Activated naive CD8-positive, alpha-beta T cell (primary cell): ENCODE measurements around the gene SHANK3.

ENCODE experiments used
- H3K27ac Mint-ChIP-seq: one replicate; pipeline ENCODE4 v1.8.0; 2021; ENCODE audit warnings: mixed read lengths
- H3K27me3 Mint-ChIP-seq: one replicate; pipeline ENCODE4 v1.8.0; 2021; ENCODE audit warnings: mixed read lengths
- H3K36me3 Mint-ChIP-seq: one replicate; pipeline ENCODE4 v1.8.0; 2021; ENCODE audit warnings: mixed read lengths
- H3K4me1 Mint-ChIP-seq: one replicate; pipeline ENCODE4 v1.8.0; 2021; ENCODE audit warnings: low read depth, mixed read lengths
- H3K4me3 Mint-ChIP-seq: one replicate; pipeline ENCODE4 v1.8.0; 2021; ENCODE audit warnings: mild to moderate bottlenecking, mixed read lengths
- H3K9me3 Mint-ChIP-seq: one replicate; pipeline ENCODE4 v1.8.0; 2021; ENCODE audit warnings: low read depth, mixed read lengths

The SHANK3 gene

DNA sequence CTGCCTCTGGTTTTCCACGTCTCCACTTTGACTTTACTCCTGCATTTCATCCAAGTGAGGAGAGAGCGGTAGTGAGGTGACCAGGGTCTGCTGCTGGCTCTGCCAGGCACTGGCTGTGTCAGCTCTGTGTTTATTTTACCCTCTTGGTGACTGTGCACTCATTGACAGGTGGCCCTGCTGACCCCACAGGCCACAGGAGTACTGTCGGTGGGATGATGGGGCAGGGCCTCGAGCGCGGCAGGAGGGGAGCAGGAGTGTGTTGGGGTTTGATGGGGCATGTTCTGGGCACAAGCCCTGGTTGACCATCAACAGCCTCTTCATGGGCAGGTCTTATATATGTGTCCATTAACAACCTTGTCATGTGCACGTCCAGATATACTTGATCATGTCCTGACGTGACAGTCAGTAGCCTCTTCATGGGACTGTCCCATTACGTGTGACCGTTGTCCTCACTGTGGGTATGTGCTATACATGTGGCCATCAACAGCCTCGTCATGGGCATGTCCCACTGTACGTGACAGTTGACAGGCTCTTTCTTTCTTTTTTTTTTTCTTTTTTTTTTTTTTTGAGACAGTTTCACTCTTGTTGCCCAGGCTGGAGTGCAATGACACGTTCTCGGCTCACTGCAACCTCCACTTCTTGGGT lies 34.0 kb downstream of the SHANK3 start:
- Mint-ChIP-seq H3K27me3 (no peaks in the 10 kb centered on the region), H3K4me1 (peaks cover 12% of the 10 kb centered on the region), H3K9me3 (no peaks in the 10 kb centered on the region), H3K27ac (no peak overlapping the region), H3K36me3 (no peaks in the 10 kb centered on the region), H3K4me3 (no peak overlapping the region)

DNA sequence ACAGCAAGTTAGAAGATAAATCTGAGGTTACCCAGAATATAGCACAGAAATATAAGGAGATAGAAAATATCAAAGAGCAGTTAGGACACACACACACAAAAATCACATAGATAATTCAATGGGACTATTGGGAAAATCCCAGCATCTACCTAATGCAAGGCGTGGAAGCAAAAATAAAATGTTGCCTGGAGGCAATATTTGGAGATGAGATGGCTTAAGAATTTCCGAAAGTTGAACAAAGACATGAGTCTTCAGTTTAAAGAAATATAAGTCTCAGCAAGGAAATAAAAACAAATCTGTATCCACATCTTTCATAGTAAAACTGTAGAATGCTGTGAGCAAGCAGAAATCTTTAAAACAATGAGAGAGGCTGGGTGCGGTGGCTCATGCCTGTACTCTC lies 35.9 kb downstream of the SHANK3 start:
- Mint-ChIP-seq H3K4me1 (no peaks in the 10 kb centered on the region), H3K9me3 (no peaks in the 10 kb centered on the region), H3K4me3 (no peak overlapping the region), H3K27me3 (no peaks in the 10 kb centered on the region), H3K27ac (no peak overlapping the region), H3K36me3 (no peaks in the 10 kb centered on the region)

DNA sequence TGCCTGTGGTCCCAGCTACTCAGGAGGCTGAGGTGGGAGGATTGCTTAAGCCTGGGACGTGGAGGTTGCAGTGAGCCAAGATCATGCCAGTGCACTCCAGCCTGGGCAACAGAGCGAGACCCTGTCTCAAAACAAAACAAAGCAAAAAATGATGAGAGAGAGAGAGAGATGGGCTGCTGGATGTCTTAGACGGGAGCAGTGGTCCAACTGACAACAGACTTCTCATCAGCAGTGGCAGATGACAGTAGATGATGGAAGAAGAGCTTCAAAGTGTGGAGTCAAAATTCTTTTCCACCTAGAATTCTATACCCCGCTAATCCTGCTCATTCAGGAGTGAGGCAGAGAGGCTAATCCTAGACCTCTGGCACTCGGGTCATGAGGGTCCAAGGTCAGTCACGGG lies 36.4 kb downstream of the SHANK3 start:
- H3K4me3 Mint-ChIP-seq: no peak overlapping the region
- H3K4me1 Mint-ChIP-seq: no peaks in the 10 kb centered on the region
- no peaks in the 10 kb centered on the region for H3K36me3 Mint-ChIP-seq
- no peaks in the 10 kb centered on the region for H3K27me3 Mint-ChIP-seq
- H3K9me3 Mint-ChIP-seq: no peaks in the 10 kb centered on the region
- no peak overlapping the region for H3K27ac Mint-ChIP-seq

DNA sequence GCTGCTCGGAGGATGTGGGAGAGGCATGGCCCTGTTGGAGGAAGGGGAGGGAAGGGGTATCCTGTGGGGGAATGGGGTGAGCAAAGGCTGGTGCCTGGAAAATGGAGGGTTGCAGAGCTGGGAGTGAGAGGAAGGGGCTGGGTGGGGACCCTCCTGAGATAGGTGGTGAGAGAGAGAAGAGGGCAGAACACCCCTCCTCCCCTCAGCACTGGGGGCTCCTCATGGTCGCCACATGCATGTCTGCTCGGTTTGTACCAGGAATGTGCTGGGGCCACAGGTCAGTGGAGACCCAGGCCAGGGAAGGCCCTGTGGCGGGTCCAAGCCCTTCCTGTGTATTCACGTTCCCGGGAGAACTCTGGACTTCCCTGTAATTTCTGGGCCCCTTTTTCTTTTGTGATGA lies 37.6 kb downstream of the SHANK3 start:
- no peaks in the 10 kb centered on the region for H3K9me3 Mint-ChIP-seq
- H3K27ac Mint-ChIP-seq: no peak overlapping the region
- no peaks in the 10 kb centered on the region for H3K36me3 Mint-ChIP-seq
- H3K4me1 Mint-ChIP-seq: no peaks in the 10 kb centered on the region
- H3K27me3 Mint-ChIP-seq: no peaks in the 10 kb centered on the region
- no peak overlapping the region for H3K4me3 Mint-ChIP-seq

DNA sequence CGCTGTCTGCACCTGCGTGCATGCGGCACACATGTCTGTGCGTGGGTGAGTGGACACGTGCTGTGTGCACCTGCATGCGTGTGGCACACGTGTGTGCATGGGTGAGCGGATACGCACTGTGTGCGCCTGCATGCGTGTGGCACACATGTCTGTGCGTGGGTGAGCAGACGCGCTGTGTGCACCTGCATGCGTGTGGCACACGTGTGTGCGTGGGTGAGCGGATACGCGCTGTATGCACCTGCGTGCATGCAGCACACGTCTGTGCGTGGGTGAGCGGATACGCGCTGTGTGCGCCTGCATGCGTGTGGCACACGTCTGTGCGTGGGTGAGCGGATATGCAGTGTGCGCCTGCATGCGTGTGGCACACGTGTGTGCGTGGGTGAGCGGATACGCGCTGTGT lies 38.3 kb downstream of the SHANK3 start:
- Mint-ChIP-seq H3K4me3 (no peak overlapping the region), H3K27ac (no peak overlapping the region), H3K27me3 (no peaks in the 10 kb centered on the region), H3K4me1 (no peaks in the 10 kb centered on the region), H3K9me3 (no peaks in the 10 kb centered on the region), H3K36me3 (no peaks in the 10 kb centered on the region)

DNA sequence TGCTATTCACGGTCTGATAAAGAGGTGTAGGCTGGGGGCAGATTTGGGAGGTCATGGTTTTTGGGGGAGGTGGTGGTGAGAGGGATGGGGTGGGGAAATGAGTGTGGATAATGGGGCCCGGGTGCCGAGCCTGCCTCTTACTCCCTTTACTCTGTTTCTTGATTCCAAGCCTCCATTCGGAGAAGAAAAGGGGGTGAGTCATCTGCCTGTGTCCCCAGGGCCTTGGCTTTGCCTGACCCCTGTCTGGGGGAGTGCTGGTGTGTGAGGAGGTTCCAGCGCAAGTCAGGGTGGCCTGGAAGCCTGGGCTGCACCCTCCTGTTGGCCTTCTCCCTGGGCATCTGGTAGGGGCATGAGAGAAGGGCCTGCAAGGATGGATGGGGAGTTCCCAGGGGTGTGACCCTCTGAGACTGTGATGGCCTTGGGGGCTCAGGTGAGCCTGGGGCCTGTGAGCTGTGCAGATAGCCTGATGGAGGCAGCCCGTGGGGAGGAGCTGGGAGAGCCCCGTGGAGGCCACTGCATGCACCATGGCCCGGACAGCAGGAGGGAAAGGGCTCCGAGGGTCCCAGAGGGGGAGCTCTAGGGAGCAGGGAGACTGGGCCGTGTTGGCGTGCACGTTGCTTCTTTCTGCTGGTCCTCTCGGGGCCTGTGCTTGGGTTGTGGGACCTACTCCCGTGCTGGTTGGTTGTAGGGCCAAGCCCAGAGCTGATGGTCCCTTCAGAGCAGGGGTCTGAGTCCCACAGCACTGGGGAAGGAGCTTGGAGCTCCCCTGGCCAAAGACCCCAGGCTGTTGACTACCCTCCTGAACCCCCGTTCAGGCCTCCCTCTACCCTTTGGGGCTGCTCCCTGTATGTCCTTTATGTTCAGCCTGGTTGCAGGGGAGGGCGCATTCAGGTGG lies 39.1 kb downstream of the SHANK3 start:
- no peaks in the 10 kb centered on the region for H3K36me3 Mint-ChIP-seq
- no peaks in the 10 kb centered on the region for H3K9me3 Mint-ChIP-seq
- no peak overlapping the region for H3K4me3 Mint-ChIP-seq
- H3K27me3 Mint-ChIP-seq: no peaks in the 10 kb centered on the region
- no peaks in the 10 kb centered on the region for H3K4me1 Mint-ChIP-seq
- H3K27ac Mint-ChIP-seq: no peak overlapping the region

DNA sequence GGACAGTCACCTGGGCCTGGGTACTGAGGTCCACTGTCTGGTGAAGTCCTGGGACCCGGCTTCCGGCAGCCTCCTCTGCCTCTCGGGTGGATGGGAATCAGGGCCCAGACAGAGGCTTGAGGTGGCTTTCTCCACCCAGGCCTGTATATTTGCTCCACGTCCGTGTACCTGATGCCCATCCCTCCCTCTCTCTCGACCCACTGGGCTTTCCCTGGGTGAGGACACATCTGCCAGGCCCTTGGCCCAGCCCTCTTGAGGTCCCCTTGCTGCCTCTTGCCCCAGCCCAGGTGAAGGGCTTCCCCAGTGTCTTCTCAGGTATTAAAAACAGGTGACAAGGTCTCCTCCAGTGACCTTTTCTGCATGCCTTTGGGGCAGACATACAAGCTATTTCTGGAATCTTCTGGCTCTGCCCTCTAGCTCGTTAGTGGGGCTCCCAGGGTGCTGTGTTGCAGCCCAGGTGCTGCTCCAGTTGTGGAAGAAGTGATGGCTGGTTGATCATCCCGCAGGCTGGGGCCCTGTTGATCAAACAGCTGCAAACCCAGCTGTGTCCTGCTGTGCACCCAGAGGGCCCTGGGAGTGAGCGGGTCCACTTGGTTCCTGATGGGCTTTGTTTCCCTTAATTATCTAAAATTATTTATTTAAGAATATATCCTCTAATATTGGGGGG lies 39.9 kb downstream of the SHANK3 start:
- H3K4me3 Mint-ChIP-seq: no peak overlapping the region
- H3K9me3 Mint-ChIP-seq: no peaks in the 10 kb centered on the region
- H3K27me3 Mint-ChIP-seq: no peaks in the 10 kb centered on the region
- no peaks in the 10 kb centered on the region for H3K4me1 Mint-ChIP-seq
- no peak overlapping the region for H3K27ac Mint-ChIP-seq
- no peaks in the 10 kb centered on the region for H3K36me3 Mint-ChIP-seq

DNA sequence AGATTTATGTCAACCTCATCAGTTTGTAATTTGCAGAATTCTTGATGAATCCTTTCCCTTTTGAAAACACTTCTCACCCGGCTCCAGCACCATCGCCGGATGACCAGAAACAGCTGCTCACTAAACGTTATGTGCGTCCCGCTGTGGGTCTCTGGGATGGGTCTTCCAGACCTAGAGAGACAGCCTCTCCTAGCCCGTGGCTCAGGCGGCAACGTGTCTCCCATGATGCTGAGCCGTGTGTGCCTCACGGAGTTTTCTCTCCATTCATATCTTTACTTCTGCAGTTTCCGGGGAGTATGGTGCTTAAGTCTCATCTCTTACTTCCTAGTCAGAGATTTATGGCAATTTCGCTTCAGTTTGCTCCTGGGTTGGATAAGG lies 40.4 kb downstream of the SHANK3 start:
- Mint-ChIP-seq H3K27me3 (no peaks in the 10 kb centered on the region), H3K36me3 (no peaks in the 10 kb centered on the region), H3K4me3 (no peak overlapping the region), H3K4me1 (no peaks in the 10 kb centered on the region), H3K27ac (no peak overlapping the region), H3K9me3 (no peaks in the 10 kb centered on the region)

DNA sequence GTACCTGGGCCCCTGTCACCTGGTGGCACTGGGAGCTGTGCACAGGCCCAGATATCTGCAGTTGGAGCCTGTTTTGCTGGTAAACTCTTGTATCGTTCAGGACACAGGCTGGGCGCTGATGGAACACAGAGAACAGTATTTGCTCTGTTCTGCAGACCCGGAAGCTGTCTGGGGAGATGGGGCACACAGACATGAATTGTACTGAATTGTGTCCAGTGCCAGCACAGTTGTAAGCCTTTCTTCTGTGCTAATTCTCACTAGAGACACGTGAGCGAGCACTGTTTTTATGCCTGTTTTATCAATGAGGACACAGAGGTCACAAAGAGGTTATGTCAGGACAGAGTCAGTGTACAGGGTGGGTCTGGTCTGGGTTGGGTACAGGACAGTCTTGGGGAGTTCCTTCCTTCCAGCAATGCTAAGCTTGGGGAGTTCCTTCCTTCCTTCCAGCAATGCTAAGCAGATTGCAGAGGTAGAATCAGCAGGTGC lies 41.0 kb downstream of the SHANK3 start:
- H3K27me3 Mint-ChIP-seq: no peaks in the 10 kb centered on the region
- no peaks in the 10 kb centered on the region for H3K36me3 Mint-ChIP-seq
- H3K4me3 Mint-ChIP-seq: no peak overlapping the region
- H3K9me3 Mint-ChIP-seq: no peaks in the 10 kb centered on the region
- H3K4me1 Mint-ChIP-seq: no peaks in the 10 kb centered on the region
- H3K27ac Mint-ChIP-seq: no peak overlapping the region

DNA sequence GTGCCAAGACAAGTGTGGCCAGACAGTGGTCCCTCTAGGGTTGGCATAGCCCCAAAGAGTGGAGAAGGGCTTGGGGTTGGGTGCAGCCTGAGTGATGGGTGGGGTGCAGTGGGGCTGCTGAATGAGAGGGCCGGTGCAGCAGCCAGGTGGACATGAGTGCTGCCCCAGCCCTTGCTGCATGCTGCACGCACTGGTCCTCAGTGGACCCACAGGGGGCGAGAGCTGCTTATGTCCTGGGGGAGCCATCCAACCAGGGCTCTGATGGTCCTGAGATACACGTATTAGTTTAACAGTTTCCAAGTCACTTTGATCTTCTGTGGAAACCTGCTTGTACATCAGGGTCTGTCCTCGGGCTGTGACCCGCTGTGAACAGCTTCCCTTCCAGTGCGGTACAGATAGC lies 41.5 kb downstream of the SHANK3 start:
- H3K9me3 Mint-ChIP-seq: no peaks in the 10 kb centered on the region
- no peak overlapping the region for H3K27ac Mint-ChIP-seq
- H3K27me3 Mint-ChIP-seq: no peaks in the 10 kb centered on the region
- H3K36me3 Mint-ChIP-seq: no peaks in the 10 kb centered on the region
- H3K4me1 Mint-ChIP-seq: no peaks in the 10 kb centered on the region
- H3K4me3 Mint-ChIP-seq: no peak overlapping the region

DNA sequence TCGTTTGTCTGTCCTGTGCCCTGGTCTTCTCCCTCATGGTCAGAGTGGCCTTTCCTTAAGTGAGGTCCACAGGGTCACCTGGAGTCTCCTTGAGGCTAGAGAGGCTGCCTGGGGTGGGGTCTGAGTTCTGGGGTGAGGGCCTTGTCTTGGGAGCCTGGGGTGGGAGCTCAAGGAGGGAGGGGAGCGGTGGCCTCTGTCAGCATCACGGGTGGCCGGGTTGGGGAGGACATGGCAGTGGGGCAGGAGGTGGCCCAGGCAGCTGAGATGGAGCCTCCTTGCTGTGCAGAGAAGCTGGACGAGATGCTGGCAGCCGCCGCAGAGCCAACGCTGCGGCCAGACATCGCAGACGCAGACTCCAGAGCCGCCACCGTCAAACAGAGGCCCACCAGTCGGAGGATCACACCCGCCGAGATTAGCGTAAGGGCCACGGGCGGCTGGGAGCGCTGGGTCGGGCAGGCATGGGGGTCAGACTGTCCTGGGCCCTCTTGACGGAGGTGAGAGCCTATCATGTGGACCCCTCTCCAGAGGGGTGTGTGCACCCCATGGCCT lies 42.1 kb downstream of the SHANK3 start:
- Mint-ChIP-seq H3K27ac (no peak overlapping the region), H3K27me3 (no peaks in the 10 kb centered on the region), H3K4me1 (no peaks in the 10 kb centered on the region), H3K9me3 (no peaks in the 10 kb centered on the region), H3K4me3 (no peak overlapping the region), H3K36me3 (no peaks in the 10 kb centered on the region)

DNA sequence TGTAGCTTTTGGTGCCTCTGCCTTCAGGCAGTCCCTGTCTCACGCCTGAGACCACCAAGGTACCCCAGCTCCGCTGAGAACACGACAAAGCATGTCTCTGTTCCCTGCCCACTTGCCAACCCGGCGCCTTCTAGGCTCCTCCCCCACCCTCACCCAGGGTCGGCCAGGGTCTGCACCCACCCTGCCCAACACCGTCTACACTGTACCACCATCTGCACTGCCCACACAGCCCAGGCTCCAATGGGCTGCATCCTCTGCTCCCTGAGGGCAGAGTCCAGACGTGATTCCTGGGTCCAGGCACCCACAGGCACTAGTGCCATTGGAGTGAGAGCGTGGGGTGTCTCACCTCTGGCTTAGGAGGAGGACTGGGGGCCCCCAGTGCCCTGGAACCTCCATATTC lies 42.6 kb downstream of the SHANK3 start:
- no peak overlapping the region for H3K27ac Mint-ChIP-seq
- no peak overlapping the region for H3K4me3 Mint-ChIP-seq
- no peaks in the 10 kb centered on the region for H3K4me1 Mint-ChIP-seq
- H3K27me3 Mint-ChIP-seq: no peaks in the 10 kb centered on the region
- H3K36me3 Mint-ChIP-seq: no peaks in the 10 kb centered on the region
- no peaks in the 10 kb centered on the region for H3K9me3 Mint-ChIP-seq

DNA sequence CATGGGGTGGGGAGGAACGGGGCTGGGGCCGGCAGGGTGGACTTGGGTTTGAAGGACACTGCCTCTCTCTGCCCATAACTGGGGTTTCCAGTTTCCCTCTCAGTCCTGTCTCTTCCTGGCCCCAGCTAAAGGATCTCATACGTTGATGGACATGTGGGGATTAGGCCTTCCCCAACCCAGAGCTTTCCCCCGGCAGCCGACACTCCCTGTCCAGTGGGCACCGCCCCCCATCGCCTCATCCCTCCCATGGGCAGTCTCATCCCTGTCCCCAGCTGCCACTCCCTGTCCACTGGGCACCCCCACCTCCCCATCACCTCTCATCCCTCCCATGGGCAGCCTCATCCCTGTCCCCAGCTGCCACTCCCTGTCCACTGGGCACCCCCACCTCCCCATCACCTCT lies 43.2 kb downstream of the SHANK3 start:
- no peak overlapping the region for H3K27ac Mint-ChIP-seq
- H3K27me3 Mint-ChIP-seq: no peaks in the 10 kb centered on the region
- H3K36me3 Mint-ChIP-seq: no peaks in the 10 kb centered on the region
- no peak overlapping the region for H3K4me3 Mint-ChIP-seq
- no peaks in the 10 kb centered on the region for H3K9me3 Mint-ChIP-seq
- H3K4me1 Mint-ChIP-seq: no peaks in the 10 kb centered on the region

DNA sequence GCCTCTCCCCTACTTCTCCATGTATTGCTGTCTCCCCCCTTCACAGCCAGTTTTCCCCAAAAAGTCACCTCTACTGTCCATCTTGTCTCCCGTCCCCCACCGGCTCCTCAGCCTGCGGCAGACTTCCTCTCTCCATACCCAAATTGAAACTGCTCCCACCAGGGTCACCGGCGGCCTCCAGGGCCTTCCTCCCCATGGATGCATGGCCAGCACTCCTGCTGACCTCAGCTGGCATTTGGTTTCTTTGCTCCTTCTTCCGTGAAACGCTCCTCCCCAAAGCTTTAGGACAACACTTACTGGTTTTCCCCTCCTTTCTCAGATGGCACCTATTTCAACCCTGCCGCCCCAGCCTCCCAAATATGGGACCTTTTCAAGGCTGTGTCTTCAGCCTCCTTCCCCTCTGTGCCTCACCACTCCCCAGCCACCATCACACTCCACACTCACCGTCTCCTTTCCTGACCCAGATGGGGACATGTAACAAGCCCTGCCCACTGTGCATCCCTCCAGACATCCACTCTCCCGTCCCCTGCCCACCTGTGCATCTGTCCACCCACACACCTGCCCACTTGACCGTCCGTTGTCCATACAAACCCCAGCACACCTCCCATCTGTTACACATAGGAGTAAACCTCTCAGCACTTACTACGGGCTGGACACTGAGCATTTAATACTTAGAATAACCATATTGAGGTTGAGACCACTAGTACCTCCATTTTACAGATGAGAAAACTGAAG lies 43.8 kb downstream of the SHANK3 start:
- H3K9me3 Mint-ChIP-seq: no peaks in the 10 kb centered on the region
- H3K27me3 Mint-ChIP-seq: no peaks in the 10 kb centered on the region
- no peaks in the 10 kb centered on the region for H3K36me3 Mint-ChIP-seq
- H3K27ac Mint-ChIP-seq: no peak overlapping the region
- H3K4me3 Mint-ChIP-seq: no peak overlapping the region
- H3K4me1 Mint-ChIP-seq: no peaks in the 10 kb centered on the region
